NCI-H146 treated with DMSO at 0.1 percent for 48 hours (cell line): Measurements from ENCODE around the gene HCN1.

Experiments
- DNase-seq: peaks from one replicate; lab custom pipeline; 2025; ENCODE audit not compliant: unreplicated experiment; lab: John Stamatoyannopoulos, UW

Gene HCN1

GRCh38 chr5:45696206-45696836, at the start of gene HCN1:
TSS of gene HCN1 (minus strand) at chr5:45696380.
- DNase-seq: no peak

DNA sequence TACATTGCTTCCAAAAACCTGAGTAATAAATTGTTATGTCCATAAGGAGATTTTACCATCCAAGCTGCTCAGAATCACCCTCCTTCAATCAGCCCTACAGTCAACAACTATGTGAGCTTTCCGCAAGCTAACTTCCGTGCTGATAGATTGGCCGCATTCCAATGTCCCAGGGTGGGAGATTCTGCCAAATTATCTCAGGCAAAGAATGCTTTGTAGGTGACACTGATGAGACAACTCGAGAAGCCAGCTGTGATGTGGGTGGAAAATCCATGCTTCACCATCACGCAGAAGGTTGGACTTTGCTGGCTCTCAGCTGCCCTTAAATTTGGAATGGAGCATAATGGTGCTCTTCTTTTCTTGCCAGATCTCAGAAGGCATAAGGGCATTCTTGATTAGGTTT, 44.9 kb upstream of the HCN1 start:
- no peak for DNase-seq

DNA sequence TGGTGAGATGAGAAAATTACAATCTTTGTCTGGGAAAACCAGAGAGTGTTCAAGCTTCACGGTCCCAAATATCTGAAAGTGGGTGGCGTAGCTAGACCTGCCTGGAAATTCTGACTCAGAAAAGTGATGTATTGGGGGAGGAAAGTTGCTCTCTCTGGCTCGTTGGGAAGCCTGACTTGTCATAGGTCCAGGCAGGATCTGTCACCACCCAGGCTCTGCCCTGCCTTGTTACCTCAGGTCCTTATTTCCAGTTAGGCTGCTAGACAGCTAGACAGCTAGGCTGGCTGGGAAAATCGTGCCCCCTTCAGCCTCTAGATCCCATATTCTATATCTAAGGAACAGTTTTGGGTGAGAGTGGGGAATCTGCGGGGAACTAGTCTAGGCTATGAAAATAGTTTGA, 41.0 kb upstream of the HCN1 start:
- no peak for DNase-seq

GRCh38 chr5:45725537-45725936, 29.4 kb upstream of the HCN1 start:
- no peak for DNase-seq

DNA sequence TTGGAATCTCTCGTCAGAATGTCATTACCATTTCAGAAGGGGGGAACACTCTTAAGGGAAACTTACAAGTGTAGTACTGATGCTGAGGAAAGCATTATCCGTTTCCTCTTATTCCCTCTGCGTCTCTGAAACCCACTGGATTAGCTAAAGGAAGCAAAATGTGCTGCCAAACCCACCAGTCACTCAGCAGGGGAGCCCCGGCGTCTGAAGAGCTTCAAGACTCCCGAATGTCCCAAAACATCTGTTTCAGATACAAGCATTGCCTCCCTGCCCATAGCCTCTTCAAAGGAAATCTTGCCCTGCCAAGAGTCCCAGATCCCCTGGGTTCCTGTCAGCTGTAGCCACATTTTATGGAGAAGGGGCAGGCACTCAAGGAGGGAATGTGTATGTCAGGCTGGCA, 1.0 kb upstream of the HCN1 start:
- DNase-seq: no peak

DNA sequence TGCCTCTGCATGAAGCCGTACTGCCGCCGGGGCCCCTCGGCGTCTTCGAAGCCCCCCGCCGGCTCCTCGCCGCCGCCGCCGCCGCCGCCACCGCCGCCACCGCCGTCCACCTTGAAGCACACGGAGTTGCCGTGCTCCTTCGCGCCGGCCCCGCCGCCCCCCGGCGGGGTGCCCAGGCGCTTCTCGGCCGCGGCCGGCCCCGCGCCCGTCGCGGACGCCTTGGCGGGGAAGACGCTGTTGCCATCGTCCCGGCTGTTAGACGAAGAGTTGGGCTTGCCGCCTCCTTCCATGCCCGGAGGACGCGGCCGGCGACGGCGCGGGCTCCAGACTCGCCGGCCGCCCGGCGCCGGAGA, 400 bp downstream of the HCN1 start:
- DNase-seq: no peak

GRCh38 chr5:45694971-45695803, 993 bp downstream of the HCN1 start:
- no peak for DNase-seq

- DNase-seq: no peak
These were observed 1.8 kb downstream of the HCN1 start for GRCh38 chr5:45694255-45694814.

DNA sequence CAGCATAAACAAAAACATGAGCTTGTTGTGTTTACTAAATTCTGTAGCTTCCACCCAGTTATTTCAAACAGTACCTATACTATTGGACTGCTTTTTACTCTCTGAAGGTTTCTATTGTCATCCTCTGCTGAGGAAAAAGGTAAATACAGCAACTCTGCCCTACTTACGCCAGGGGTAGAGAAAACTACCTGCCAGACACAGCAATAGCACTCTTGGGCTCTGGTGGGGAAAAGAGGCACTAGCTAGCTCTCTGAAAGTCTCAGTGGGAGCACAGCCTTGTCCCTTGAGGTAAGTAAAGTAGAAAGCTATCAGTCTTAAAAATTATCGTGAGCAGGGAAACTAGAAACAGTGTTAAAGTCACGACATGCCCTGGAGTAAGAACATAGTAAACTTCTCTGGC, 3.7 kb downstream of the HCN1 start:
- no peak for DNase-seq

GRCh38 chr5:45691656-45692055, 4.5 kb downstream of the HCN1 start:
- DNase-seq: no peak

DNA sequence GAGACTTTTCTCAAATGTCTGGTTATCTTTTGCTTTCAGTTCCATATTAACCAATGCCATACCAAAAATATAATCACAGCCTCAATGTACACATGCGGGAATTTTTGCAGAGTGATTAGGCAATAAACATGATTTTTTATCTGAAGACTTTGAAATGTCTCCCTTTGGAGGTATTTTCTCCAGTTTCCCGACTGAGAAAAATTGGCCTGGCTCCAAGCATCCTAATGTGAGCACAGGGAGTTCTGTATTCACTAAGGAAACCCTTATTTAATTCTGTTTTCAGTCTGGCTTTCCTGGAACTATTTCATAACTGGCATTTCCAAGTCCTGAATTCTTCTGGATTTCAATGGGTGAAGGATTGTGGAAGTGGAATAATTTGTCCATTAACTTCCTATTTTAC, 8.5 kb downstream of the HCN1 start:
- DNase-seq: no peak

DNA sequence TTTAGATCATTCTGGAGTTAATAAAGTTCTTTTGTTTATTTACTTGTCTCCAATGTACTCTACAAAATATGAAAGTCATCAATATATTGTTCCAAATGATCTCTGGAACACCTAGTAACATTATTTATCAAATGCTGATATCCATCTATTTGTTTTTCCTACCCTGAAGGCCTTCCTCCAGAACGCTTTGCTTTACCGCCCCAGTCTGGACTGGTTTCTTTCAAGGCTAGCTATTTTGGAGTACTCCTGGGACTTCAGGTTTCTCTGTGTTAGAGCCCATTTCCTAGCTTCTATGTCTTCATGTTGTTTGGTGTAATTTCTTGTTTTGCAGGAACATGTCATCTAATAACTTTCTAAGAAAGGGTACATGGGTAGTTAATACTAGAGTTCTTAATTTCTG, 9.6 kb downstream of the HCN1 start:
- no peak for DNase-seq

DNA sequence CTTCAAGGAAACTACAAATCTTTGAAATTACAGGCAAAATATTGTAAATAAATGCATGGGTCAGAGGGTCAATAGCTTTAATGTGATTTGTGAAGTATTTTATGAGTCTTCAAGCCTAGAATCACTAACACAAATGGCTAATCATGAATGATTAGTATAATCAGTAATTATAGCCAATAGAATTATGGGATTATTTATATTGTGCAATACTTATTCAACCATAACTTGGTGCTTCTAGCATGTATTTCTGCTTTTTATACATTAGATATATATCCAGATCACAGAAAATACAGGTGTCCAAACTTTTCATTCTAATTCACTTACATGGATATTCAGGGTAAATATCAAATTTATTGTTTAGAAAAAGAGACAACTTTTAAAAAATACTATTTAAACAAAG, 12.1 kb downstream of the HCN1 start:
- no peak for DNase-seq

DNA sequence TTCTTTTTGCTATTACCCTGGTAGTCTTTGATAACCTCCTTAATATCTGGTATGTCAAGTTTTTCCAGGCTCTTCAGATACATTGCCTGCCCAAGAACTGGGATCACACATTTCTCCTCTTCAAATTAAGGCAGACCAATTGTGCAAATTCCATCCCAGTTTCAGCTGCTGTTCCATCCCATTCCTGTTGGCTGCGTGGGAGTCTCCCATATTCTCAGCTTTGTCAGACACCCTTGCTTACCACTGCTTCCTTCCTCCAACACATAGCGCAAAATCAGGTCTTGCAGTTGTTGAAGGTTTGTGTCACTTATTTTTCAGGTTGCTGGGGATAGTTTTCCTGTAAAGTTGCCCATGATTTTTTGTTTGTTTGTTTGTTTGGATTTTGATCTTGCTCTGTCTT, 15.2 kb downstream of the HCN1 start:
- no peak for DNase-seq

GRCh38 chr5:45677524-45677923, 18.7 kb downstream of the HCN1 start:
- no peak for DNase-seq

GRCh38 chr5:45672271-45672670, 23.9 kb downstream of the HCN1 start:
- no peak for DNase-seq

GRCh38 chr5:45648744-45649143, 47.4 kb downstream of the HCN1 start:
- no peak for DNase-seq

DNA sequence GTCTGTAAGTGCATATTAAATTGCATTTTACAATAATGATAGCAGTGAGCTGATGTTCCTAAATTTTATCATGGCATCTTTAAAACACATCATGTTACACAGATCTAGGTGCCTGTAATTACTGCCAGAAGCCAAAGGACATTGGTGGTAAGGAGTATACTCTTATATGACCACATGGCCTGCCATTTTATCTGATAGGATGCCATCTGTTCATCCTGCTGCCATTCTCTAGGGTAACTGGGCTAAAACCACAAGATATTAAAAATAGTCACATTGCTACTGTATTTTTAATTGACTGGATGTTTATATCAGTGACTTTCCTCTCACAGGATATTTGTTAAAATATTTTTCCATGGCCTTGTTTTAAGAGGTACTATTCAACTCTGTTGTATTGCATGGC, 53.1 kb downstream of the HCN1 start:
- no peak for DNase-seq

DNA sequence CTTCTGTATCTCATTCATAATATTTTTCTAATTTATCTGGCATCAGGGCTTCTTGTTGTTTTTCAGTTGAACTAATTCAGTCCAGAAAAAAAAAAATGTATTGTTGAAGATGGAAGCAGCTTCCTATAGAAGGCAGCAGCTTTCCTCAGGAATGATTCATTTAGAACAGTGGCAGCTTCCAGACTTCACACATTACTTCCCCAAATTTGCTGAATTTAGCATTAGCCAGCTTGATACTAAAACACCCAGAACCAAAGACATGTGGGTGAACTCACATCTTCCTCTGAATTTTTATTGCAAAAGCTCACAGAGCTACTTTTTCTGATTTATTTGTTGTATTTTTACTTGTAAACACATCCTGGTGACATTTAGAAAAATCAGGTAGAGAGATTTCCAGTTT, 53.8 kb downstream of the HCN1 start:
- DNase-seq: no peak

GRCh38 chr5:45639040-45639439, 57.1 kb downstream of the HCN1 start:
- no peak for DNase-seq

DNA sequence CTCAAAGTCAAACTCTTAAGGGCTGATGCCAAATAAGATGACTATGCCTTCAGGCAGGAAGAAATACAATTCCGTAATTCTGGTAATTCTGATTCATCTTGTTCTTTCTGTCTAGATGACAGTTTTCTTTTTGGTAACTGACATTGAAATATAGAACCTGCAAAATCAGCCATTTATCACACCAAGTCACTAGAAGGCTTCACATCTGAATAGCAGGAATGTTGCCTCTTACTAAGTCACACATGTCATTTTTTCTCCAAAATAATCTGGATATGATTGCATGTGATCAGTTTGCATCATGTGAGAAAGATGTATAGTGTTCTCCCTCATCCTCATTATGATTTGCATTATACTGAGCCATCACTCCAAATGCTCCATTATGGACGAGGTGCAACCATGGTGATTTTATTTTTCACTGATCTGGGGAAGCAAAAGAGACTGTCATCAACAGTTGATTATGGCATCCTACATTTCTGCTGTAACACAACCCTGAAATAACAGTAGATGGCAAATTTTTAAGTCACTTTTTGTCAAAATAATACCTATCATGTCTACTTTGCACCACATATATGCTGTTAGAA, 69.0 kb downstream of the HCN1 start:
- DNase-seq: no peak

DNA sequence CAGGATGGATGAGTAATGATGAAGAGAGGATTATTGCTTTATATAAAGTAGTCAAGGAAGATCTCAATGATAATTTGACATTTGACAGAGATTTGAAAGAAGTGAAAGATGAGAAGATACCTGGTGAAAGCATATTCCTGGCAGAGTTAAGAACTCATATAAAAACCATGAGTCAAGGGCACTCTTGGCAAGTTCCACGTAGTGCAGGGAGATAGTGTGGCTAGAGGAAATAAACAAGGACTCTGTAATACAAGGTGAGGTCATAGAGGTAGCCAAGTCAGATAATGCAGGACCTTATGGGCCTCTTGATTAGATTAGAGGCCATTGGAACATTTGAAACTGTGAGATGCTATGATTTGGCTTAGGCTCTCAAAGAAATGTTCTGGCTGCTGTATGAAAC, 72.3 kb downstream of the HCN1 start:
- DNase-seq: no peak
